ENCODE results near the gene PRDM11.

Gene PRDM11

GRCh38 chr11:45219411-45219810, 73.0 kb downstream of the PRDM11 start:
- DNase-seq (ENCODE audit: low spot score): no peak
- TF ChIP-seq CTCF (IDR thresholded peaks at IDR 0.05; ENCODE audit: extremely low read depth, missing control alignments): no peak

- TF ChIP-seq CTCF (IDR thresholded peaks at IDR 0.05; ENCODE audit: extremely low read depth, missing control alignments): no peak
- DNase-seq (ENCODE audit: low spot score): no peak
Measured at GRCh38 chr11:45223496-45223895, 77.1 kb downstream of the PRDM11 start.

- TF ChIP-seq CTCF (IDR thresholded peaks at IDR 0.05; ENCODE audit: extremely low read depth, missing control alignments): no peak
- DNase-seq (ENCODE audit: low spot score): no peak
Measured at GRCh38 chr11:45224766-45225165, 78.3 kb downstream of the PRDM11 start.

GRCh38 chr11:45225277-45225676, 78.8 kb downstream of the PRDM11 start:
- TF ChIP-seq CTCF (IDR thresholded peaks at IDR 0.05; ENCODE audit: extremely low read depth, missing control alignments): no peak
- DNase-seq (ENCODE audit: low spot score): no peak

- DNase-seq (ENCODE audit: low spot score): no peak
- TF ChIP-seq CTCF (IDR thresholded peaks at IDR 0.05; ENCODE audit: extremely low read depth, missing control alignments): no peak
Measured at GRCh38 chr11:45225961-45226871, 79.8 kb downstream of the PRDM11 start.

- TF ChIP-seq CTCF (IDR thresholded peaks at IDR 0.05; ENCODE audit: extremely low read depth, missing control alignments): no peak
- DNase-seq (ENCODE audit: low spot score): no peak
Measured at GRCh38 chr11:45226901-45227300, 80.5 kb downstream of the PRDM11 start.

GRCh38 chr11:45227836-45228235, 81.4 kb downstream of the PRDM11 start:
- no peak for TF ChIP-seq CTCF (IDR thresholded peaks at IDR 0.05; ENCODE audit: extremely low read depth, missing control alignments)
- DNase-seq (ENCODE audit: low spot score): no peak
